ENCODE measurements around the gene MAGEA12. TPM values are rescaled to one million over a fixed set of nuclear protein-coding genes. Genes with fewer than 3 reads are reported as not detected.
"Not testable (repeated sequence)": the region's sequence is repeated elsewhere in the genome, so short reads cannot be mapped to it uniquely, and the experiment has no call there.

MAGEA12 gene
- total RNA-seq, 2 experiments from 2014 or later, result not detected

DNA sequence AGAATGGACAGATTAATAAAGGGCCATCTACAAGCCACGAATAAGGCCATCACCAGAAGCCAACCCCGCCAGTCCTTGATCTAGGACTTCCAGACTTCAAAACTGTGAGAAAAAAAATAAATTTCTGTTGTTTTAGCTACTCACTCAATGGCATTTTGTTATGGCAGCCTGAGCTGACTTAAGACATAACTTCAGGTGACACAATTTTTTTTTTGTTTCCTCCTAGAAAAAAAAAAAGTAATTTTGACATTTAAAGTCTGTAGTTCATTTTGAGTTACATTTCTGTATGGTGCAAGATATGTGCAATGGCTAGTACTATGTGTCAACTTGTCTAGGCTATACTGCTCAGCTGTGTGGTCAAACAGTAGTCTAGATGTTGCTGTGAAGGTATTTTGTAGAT lies 25.4 kb downstream of the MAGEA12 start, which contains the start of gene CSAG3:
Gene CSAG3 (plus strand): TSS at position 301 of the 400 bp plus-strand sequence.
- H3K9me3 Mint-ChIP-seq; DNase-seq; ATAC-seq; POLR2A ChIA-PET; H3K27me3 Mint-ChIP-seq; H3K36me3 Mint-ChIP-seq (ENCODE audit: low read depth); CTCF ChIA-PET; H3K4me1 Mint-ChIP-seq (ENCODE audit: low read depth); intact Hi-C loops (cut with micrococcal nuclease); H3K27ac Mint-ChIP-seq; H3K4me3 Mint-ChIP-seq: not testable (repeated sequence)

DNA sequence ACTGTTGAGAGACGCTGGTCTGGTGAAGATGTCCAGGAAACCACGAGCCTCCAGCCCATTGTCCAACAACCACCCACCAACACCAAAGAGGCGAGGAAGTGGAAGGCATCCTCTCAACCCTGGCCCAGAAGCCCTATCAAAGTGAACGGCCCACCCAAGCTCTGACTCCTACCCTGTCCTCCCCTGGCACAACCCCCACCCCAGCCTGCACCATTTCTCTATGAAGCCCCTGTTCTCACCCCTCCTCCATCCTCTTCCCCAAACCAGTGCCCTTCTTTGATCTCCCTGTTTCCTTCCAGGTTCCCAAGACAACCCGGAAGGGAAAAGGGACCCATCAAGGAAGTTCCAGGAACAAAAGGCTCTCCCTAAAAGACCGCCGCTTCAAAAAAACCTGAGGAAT lies 26.0 kb downstream of the MAGEA12 start:
- ATAC-seq; H3K4me1 Mint-ChIP-seq (ENCODE audit: low read depth); CTCF ChIA-PET; POLR2A ChIA-PET; H3K36me3 Mint-ChIP-seq (ENCODE audit: low read depth); intact Hi-C loops (cut with micrococcal nuclease); H3K27ac Mint-ChIP-seq; H3K4me3 Mint-ChIP-seq; DNase-seq; H3K9me3 Mint-ChIP-seq; H3K27me3 Mint-ChIP-seq: not testable (repeated sequence)

DNA sequence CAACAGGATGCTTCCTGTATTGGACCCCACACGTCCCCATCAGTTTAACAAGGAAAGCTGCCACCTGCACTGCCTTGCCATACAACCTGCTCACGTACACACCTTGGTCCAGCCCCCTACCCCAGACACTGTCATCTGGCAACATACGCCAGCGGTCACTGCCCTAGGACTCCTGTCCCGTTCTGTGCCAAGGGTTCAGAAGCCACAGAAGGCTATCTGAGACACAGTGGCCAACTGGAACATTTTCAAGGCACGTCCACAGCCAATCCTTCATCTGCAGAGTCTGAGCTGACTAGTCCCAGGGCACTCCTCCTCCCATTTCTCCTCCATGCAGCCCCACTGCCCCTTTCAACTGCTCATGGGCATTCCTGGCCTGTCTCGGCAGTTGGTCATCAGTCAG lies 28.0 kb downstream of the MAGEA12 start:
- H3K36me3 Mint-ChIP-seq (ENCODE audit: low read depth); H3K4me1 Mint-ChIP-seq (ENCODE audit: low read depth); H3K27me3 Mint-ChIP-seq; ATAC-seq; CTCF ChIA-PET; H3K9me3 Mint-ChIP-seq; H3K4me3 Mint-ChIP-seq; POLR2A ChIA-PET; intact Hi-C loops (cut with micrococcal nuclease); H3K27ac Mint-ChIP-seq; DNase-seq: not testable (repeated sequence)

GRCh38 chrX:152766562-152766961 lies 33.0 kb downstream of the MAGEA12 start:
- H3K27ac Mint-ChIP-seq; H3K36me3 Mint-ChIP-seq (ENCODE audit: low read depth); H3K4me3 Mint-ChIP-seq; ATAC-seq; CTCF ChIA-PET; intact Hi-C loops (cut with micrococcal nuclease); H3K27me3 Mint-ChIP-seq; H3K9me3 Mint-ChIP-seq; POLR2A ChIA-PET; H3K4me1 Mint-ChIP-seq (ENCODE audit: low read depth); DNase-seq: not testable (repeated sequence)

DNA sequence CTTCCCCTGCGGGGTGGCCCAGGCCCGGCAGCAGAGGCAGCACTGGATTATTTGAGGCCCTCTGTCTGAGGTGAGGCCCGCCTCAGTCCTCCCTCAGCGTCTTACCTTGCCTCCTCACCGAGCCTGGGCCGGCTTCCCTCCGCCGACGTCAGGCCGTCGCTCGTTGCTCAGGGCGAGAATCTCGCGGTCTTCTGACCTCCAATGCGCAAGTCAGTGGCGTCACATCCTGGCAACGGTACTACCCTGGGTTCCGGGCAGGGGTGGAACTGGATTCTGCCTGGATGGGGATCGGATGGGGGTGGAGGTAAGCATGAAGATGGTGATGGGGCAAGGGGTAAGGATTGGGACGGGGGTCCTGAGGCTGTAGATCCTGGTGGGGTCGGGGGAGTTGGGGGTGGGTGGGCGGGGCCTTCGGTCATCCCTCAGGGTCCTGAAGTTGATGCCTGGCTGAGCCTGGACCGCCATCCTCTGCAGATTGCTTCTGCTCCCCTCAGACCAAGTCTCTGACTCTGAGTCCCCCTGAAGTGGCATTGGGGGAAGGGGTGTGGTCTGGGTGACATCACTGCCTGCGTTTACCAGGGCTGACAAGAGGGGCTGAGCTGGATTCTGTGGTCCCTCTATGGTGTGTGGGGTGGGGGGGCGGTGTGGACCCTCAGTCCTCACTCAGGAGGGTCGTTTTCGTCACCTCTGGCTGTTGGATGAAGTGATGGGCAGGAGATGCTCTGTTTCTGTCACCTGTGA lies 36.2 kb downstream of the MAGEA12 start, which contains the start of gene MAGEA6:
Gene MAGEA6 (minus strand): TSS at position 141 of the 741 bp plus-strand sequence. CDS start 2,039 bp downstream, outside the sequence.
- H3K4me3 Mint-ChIP-seq; intact Hi-C loops (cut with micrococcal nuclease); H3K9me3 Mint-ChIP-seq; H3K4me1 Mint-ChIP-seq (ENCODE audit: low read depth); H3K27me3 Mint-ChIP-seq; H3K36me3 Mint-ChIP-seq (ENCODE audit: low read depth); H3K27ac Mint-ChIP-seq; CTCF ChIA-PET; ATAC-seq; DNase-seq; POLR2A ChIA-PET: not testable (repeated sequence)

DNA sequence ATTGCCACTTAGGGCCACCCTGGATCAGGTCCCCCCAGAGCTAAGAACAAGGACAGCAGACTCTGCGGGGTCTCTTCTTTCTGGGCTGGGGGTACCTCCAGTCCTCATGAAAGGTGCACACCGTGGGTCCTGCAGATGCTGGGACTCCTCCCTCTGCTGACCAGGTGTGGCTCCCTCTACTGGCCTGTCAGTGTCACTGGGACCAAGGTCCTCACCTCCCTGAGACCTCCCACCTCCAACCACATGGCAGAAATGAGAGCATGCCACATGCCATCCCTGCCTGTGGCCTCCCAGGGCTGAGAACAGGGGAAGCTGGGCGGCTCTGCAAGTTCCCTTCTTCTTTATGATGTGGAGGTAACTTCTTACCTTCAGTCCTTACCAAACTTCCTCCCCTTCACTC lies 53.5 kb downstream of the MAGEA12 start:
- DNase-seq; H3K4me1 Mint-ChIP-seq (ENCODE audit: low read depth); POLR2A ChIA-PET; CTCF ChIA-PET; H3K27ac Mint-ChIP-seq; H3K4me3 Mint-ChIP-seq; H3K27me3 Mint-ChIP-seq; H3K36me3 Mint-ChIP-seq (ENCODE audit: low read depth); intact Hi-C loops (cut with micrococcal nuclease); H3K9me3 Mint-ChIP-seq: not testable (repeated sequence)
- ATAC-seq, result peak; percentile 70

Other genes with a start within 250 kb of the MAGEA12 start
- gene GABRQ, start 95.9 kb upstream of the MAGEA12 start, total RNA-seq, result not detected
- gene MAGEA3, start 35.0 kb upstream of the MAGEA12 start, total RNA-seq, result not detected
- gene CSAG2, start 24.5 kb upstream of the MAGEA12 start, total RNA-seq, result not detected
- gene MAGEA2B, start 19.1 kb upstream of the MAGEA12 start, total RNA-seq, result not detected
- not detected for gene CSAG1, start within 50 bp of the MAGEA12 start, total RNA-seq
- not detected for gene MAGEA2, start 20.1 kb downstream of the MAGEA12 start, total RNA-seq
- not detected for gene CSAG3, start 25.5 kb downstream of the MAGEA12 start, total RNA-seq
- not detected for gene MAGEA6, start 35.9 kb downstream of the MAGEA12 start, total RNA-seq
- gene CETN2, start 97.0 kb downstream of the MAGEA12 start, total RNA-seq, result 1 to 10 TPM; 8.3 to 8.8 TPM
- gene NSDHL, start 97.3 kb downstream of the MAGEA12 start, total RNA-seq, result 10 to 100 TPM; 15.0 to 15.8 TPM
- gene ZNF185, start 164.3 kb downstream of the MAGEA12 start, total RNA-seq, result 1 to 10 TPM; 1.6 to 1.7 TPM

Data from activated CD8-positive, alpha-beta T cell treated with anti-CD3 and anti-CD28 coated beads for 36 hours (primary cell).